HepG2 (cell line): Measurements from ENCODE around the gene LRFN2.

Experiments used
- CTCF ChIP-seq: sonication (generic); formaldehyde crosslinking; IDR thresholded peaks from 2 replicates; pipeline ENCODE4 v1.5.0; 2020; ENCODE audit warnings: mild to moderate bottlenecking, missing genetic modification reagents, moderate library complexity
- GZF1 ChIP-seq: sonication (generic); formaldehyde crosslinking; IDR thresholded peaks from 2 replicates; pipeline ENCODE4 v1.5.1; 2020; ENCODE audit warnings: mild to moderate bottlenecking, missing genetic modification reagents
- MAFK ChIP-seq, 2 experiments: IDR thresholded peaks in 1 of 2; conservative IDR thresholded peaks in 1 of 2; 2 replicates each; pipeline ENCODE4 v1.6.1; 2011; ENCODE audit warnings: improper control_type of control experiment in 2 of 2, low read length in 2 of 2
- MAZ ChIP-seq, 2 experiments: sonication (generic) in 1 of 2; formaldehyde crosslinking in 1 of 2; IDR thresholded peaks; 2 replicates each; pipeline versions ENCODE4 v1.5.0 to v1.6.1; 2012 to 2020; ENCODE audit warnings: low read depth in 2 of 2, mild to moderate bottlenecking in 2 of 2, borderline replicate concordance in 1 of 2, improper control_type of control experiment in 1 of 2, low read length in 1 of 2, missing genetic modification reagents in 1 of 2, moderate library complexity in 1 of 2
- POLR2A ChIP-seq, 2 experiments: IDR thresholded peaks; 2 replicates each; pipeline ENCODE4 v1.6.1; 2011; ENCODE audit warnings: low read depth in 2 of 2, low read length in 2 of 2, mild to moderate bottlenecking in 1 of 2, moderate library complexity in 1 of 2; ENCODE audit not compliant: insufficient read depth in 1 of 2
- RAD51 ChIP-seq: fragments of 450-650 bp; IDR thresholded peaks from 2 replicates; pipeline ENCODE4 v1.6.1; 2016; ENCODE audit warnings: borderline replicate concordance
- TCF12 ChIP-seq, 2 experiments: fragments of 450-650 bp in 1 of 2; sonication (generic) in 1 of 2; formaldehyde crosslinking in 1 of 2; IDR thresholded peaks; 2 replicates each; pipeline versions ENCODE4 v1.6.1 to v1.8.0; 2017 to 2022; ENCODE audit warnings: antibody characterized with exemption in 1 of 2, mild to moderate bottlenecking in 1 of 2, missing genetic modification reagents in 1 of 2, moderate library complexity in 1 of 2
- TRIM24 ChIP-seq: sonication (generic); formaldehyde crosslinking; IDR thresholded peaks from 2 replicates; pipeline ENCODE4 v1.8.0; 2022; ENCODE audit warnings: mild to moderate bottlenecking, missing genetic modification reagents
- YEATS4 ChIP-seq: sonication (generic); formaldehyde crosslinking; IDR thresholded peaks from 2 replicates; pipeline ENCODE4 v1.4.0; 2020; ENCODE audit warnings: missing genetic modification reagents, borderline replicate concordance
- ZNF782 ChIP-seq: sonication (generic); formaldehyde crosslinking; IDR thresholded peaks from 2 replicates; pipeline ENCODE4 v1.4.0; 2020; ENCODE audit warnings: missing genetic modification reagents, mild to moderate bottlenecking, borderline replicate concordance

- TF ChIP-seq TRIM24 (CRISPR knock-in tag) (no peak), ZNF782 (no peak), RAD51 (no peak), TCF12 (IDR thresholded peaks at IDR 0.05) (no peak), TCF12 (CRISPR knock-in tag; IDR thresholded peaks at IDR 0.05) (no peak), YEATS4 (CRISPR knock-in tag) (no peak), GZF1 (CRISPR knock-in tag) (no peak), MAFK (conservative IDR thresholded peaks at IDR 0.05 in 1 of 2, IDR thresholded peaks at IDR 0.05 in 1 of 2; ENCODE audit: low read length in 2 of 2) (no peak), POLR2A (IDR thresholded peaks at IDR 0.05; ENCODE audit: insufficient read depth in 1 of 2, low read depth in 2 of 2, low read length in 2 of 2) (no peak), CTCF (CRISPR knock-in tag) (no peak), MAZ (IDR thresholded peaks at IDR 0.05; ENCODE audit: borderline replicate concordance, low read depth, low read length) (no peak), MAZ (CRISPR knock-in tag; IDR thresholded peaks at IDR 0.05; ENCODE audit: low read depth) (no peak)
These were observed 47.3 kb downstream of the LRFN2 start for GRCh38 chr6:40539853-40540252.
